Heart right ventricle (tissue), 16 donors: Measurements from ENCODE around the gene NEO1. TPM values are rescaled to one million over a fixed set of nuclear protein-coding genes. Genes with fewer than 3 reads are reported as not detected.

Experiments
- ATAC-seq, 8 donors: fragments of 200-7000 bp; cut with Tn5 transposase; one replicate each; pipeline ENCODE4 v1.9.1; 2020; ENCODE audit warnings: mild to moderate bottlenecking in 8 of 8, moderate library complexity in 8 of 8, moderate number of reproducible peaks in 1 of 8
- DNase-seq, 2 donors: peaks; one replicate each; pipeline ENCODE4 v3.0.0-alpha.2; 2020
- H3K27ac ChIP-seq, 10 donors: fragments of 200-600 bp; sonication (generic) in 2 of 10; one replicate each; pipeline versions ENCODE4 v1.5.0 to v1.8.0; 2020 to 2022; ENCODE audit warnings: mild to moderate bottlenecking in 3 of 10
- H3K27me3 ChIP-seq, 7 donors: fragments of 200-600 bp; one replicate each; pipeline ENCODE4 v1.8.0; 2021 to 2022; ENCODE audit warnings: mild to moderate bottlenecking in 2 of 7
- H3K36me3 ChIP-seq, 9 donors: fragments of 200-600 bp; sonication (generic) in 1 of 9; one replicate each; pipeline versions ENCODE4 v1.5.0 to v1.8.0; 2020 to 2022; ENCODE audit warnings: mild to moderate bottlenecking in 2 of 9
- H3K4me1 ChIP-seq, 9 donors: fragments of 200-600 bp; sonication (generic) in 1 of 9; one replicate each; pipeline versions ENCODE4 v1.5.0 to v1.8.0; 2020 to 2022; ENCODE audit warnings: mild to moderate bottlenecking in 4 of 9
- H3K4me3 ChIP-seq, 10 donors: fragments of 200-600 bp; sonication (generic) in 2 of 10; one replicate each; pipeline versions ENCODE4 v1.5.0 to v1.8.0; 2020 to 2022; ENCODE audit warnings: mild to moderate bottlenecking in 7 of 10, moderate library complexity in 2 of 10
- H3K9me3 ChIP-seq, 11 donors: fragments of 200-600 bp in 10 of 11; sonication (generic) in 2 of 11; one replicate each; pipeline versions ENCODE4 v1.5.0 to v1.8.0; 2013 to 2022; ENCODE audit warnings: mild to moderate bottlenecking in 2 of 11, control low read depth in 1 of 11, moderate library complexity in 1 of 11
- WGBS, 2 donors: extraction: QIAGEN DNeasy Blood & Tissue Kit; methylation state at CpG; one replicate each; pipeline ENCODE4 v1.1.7; 2013; ENCODE audit warnings: inconsistent platforms in 1 of 2; 5-methylcytosine and 5-hydroxymethylcytosine counted together
- intact Hi-C, 10 donors: fragments of 100-400 bp; cut with DNase I; formaldehyde crosslinking; loops; one replicate each; pipeline versions ENCODE4 v1.11.1 to v1.14.2; 2022
- polyA plus RNA-seq, 2 donors: library from polyadenylated mRNA; stranded (reverse); fragments of 200-250 nt; gene quantifications; one replicate each; pipeline ENCODE4 v1.2.3, GENCODE V29; 2013
- total RNA-seq, 10 donors: library from RNA; stranded (reverse); fragmentation: NEBNext Ultra II Directional in 3 of 10; extraction: Animal tissue kit (Norgen Biotek cat#: 25700) in 3 of 10; gene quantifications; one replicate each; pipeline versions ENCODE4 v1.2.1 to v1.2.4, GENCODE V29; 2021 to 2023
- TF ChIP-seq, protein P1 (sequence below), 9 donors: fragments of 200-600 bp; sonication (generic) in 2 of 9; IDR thresholded peaks; one replicate each; pipeline versions ENCODE4 v1.5.0 to v1.8.0; 2021 to 2022; ENCODE audit warnings: antibody characterized with exemption in 9 of 9, mild to moderate bottlenecking in 5 of 9, moderate library complexity in 1 of 9
- donor health status: Arrhythmogenic right ventricular cardiomyopathy.
- donor health status: ischemic (EF 13 %, LVEDD 7.1; RV severe dilation, severe dysfunction).
- donor health status: healthy with polysubstance abuse.
- donor health status: DM: no; HTN: yes; CAD: no.
- donor health status: DM: no; HTN: no; CAD: no.
- donor health status: ischemic (EF 25% LVEDD 6.9; RV normal size, moderate dysfunction).
- donor health status: ischemic (EF 25% LVEDD 5.7; RV mildly dilated, moderate dysfunction).
- donor health status: healthy.
- donor health status: DM: yes; HTN: yes; CAD: no.
- donor health status: Ischemic cardiomyopathy.
- donor health status: ischemic (EF 35%, LVEDD 5.7; RV mildly dilated, moderate dysfunction).
- donor health status: nonischemic (EF 11% LVEDD 7.7; RV severe dilation, severe dysfunction).
- donor health status: DM: yes; HTN: yes; CAD: no.
- donor health status: PGD.
- donor health status: ischemic (EF 29% LVEDD 5.4; RV normal size, mild dysfunction).
- donor health status: nonischemic (EF 23%, LVEDD 6.1; RV moderate dilation, normal function).

Gene NEO1
- total and polyA plus RNA-seq, 12 donors, result 3.4 to 16.9 (median 11.6) TPM

- Histone ChIP-seq H3K27me3 (peaks cover 0 to 34% (median 25%) of the 10 kb centered on the region in 7 donors), H3K27ac (no peak overlapping the region), H3K9me3 (no peaks in the 10 kb centered on the region), H3K36me3 (no peaks in the 10 kb centered on the region), H3K4me1 (no peaks in the 10 kb centered on the region), H3K4me3 (no peak overlapping the region)
- ATAC-seq (no peak), DNase-seq (no peak)
- intact Hi-C loops, result loop anchor here in 3 of 10 donors (10.0 kb wide), 2 partner anchors 227 to 387 kb away; no protein-coding TSS in a partner anchor
- WGBS, 2 donors, result 78 to 80% methylated on average over 16 of the region's 16 CpGs
- TF ChIP-seq, protein P1, sequence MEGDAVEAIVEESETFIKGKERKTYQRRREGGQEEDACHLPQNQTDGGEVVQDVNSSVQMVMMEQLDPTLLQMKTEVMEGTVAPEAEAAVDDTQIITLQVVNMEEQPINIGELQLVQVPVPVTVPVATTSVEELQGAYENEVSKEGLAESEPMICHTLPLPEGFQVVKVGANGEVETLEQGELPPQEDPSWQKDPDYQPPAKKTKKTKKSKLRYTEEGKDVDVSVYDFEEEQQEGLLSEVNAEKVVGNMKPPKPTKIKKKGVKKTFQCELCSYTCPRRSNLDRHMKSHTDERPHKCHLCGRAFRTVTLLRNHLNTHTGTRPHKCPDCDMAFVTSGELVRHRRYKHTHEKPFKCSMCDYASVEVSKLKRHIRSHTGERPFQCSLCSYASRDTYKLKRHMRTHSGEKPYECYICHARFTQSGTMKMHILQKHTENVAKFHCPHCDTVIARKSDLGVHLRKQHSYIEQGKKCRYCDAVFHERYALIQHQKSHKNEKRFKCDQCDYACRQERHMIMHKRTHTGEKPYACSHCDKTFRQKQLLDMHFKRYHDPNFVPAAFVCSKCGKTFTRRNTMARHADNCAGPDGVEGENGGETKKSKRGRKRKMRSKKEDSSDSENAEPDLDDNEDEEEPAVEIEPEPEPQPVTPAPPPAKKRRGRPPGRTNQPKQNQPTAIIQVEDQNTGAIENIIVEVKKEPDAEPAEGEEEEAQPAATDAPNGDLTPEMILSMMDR (IDR thresholded peaks at IDR 0.05), result no peak
Observed at GRCh38 chr15:73317651-73318462, 265.6 kb downstream of the NEO1 start.

DNA sequence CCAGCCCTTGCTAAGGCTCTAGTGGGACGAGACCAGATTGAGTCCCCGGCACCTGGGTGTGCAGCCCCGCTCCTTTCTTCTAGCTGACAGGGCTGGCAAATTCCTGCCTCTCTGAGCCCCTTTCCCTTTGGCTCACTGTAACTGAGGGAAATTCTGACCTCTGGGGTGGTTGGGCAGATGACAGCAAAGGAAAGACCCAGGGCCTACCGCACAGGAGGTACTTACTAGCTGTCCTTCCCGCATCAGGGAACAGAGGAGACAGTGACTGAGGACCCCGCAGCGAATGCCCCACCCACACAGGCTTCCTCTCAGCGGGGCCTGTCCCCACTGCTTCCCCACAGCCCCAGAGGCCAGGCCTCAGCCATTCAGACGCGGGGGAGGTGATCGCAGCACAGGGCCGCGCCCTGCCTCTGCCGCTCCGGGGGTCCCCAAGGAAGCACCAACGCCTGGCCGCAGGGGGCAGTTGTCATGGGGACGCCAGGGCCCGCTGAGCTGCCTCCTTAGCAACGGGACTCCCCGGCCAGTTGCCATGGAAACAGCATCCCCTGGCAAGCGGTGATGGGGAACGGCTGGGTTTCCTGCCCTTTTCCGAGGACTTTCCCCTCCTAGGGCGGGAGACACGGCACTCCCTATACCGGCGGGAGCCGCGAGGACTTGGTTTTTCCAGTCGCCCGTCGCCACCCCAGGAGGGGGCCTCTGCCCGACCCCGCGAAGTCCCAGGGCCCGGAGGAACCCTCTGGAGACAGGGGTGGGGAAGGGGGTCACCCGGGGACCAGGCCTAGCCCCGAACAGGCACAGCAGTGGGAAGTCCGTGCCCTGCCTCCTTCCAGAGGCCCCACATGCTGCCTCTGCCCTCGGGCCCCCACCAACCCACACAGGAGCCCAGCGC, 266.4 kb downstream of the NEO1 start:
- DNase-seq (no peak), ATAC-seq (peak in 2 of 8 donors; percentile 25 to 48)
- peaks cover 0 to 39% (median 25%) of the 10 kb centered on the region in 7 donors for H3K27me3 ChIP-seq
- no peaks in the 10 kb centered on the region for H3K9me3 ChIP-seq
- intact Hi-C loops, result loop anchor here in 3 of 10 donors (10.0 kb wide), 2 partner anchors 226 to 386 kb away; no protein-coding TSS in a partner anchor
- TF ChIP-seq, protein P1 (IDR thresholded peaks at IDR 0.05), result no peak
- H3K27ac ChIP-seq, result no peak overlapping the region
- no peaks in the 10 kb centered on the region for H3K4me1 ChIP-seq
- H3K36me3 ChIP-seq, result peaks cover 0 to 7% (median 0%) of the 10 kb centered on the region in 9 donors
- 15 to 19% methylated on average over 40 to 42 of the region's 42 CpGs for WGBS, 2 donors
- no peak overlapping the region for H3K4me3 ChIP-seq

DNA sequence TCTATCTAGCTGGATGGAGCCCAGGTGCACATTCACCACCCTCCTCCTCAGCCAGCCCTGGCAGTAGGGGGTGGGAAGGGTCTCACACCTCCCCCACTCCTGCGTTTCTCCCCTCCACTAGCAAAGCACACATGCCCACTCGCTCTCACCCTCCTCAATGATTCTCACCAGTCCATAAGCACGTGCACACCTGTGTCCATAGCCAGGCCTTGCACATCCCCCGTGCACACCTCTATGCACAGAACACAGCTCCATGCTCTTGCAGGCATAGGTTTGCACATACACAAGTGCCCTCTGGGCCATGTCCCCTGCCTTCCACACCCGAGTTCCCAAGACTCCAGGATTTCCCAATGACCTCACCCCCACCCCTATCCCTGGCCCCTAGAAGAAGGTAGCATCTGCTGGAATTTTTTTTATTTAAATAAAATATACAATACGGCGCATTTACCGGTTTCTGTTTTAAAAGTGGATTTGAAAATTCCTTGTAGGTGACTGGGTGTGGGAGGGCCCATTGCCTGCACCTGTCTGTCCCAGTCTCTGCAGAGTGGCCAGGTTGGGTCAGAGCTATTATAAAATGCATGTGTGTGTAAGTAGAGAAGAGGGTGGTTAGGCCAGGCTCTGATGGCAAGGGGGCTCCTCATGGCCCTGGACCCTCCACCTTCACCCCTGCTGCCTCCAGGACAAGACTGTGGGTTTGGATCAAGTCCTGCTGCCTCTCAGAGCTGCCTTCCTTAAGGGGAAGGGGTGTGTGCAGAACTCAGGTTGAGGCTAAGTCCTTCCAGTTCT, 267.4 kb downstream of the NEO1 start:
- intact Hi-C loops, result loop anchor here in 3 of 10 donors (10.0 kb wide), 2 partner anchors 225 to 385 kb away; no protein-coding TSS in a partner anchor
- Histone ChIP-seq H3K9me3 (no peaks in the 10 kb centered on the region), H3K27me3 (peaks cover 0 to 39% (median 25%) of the 10 kb centered on the region in 7 donors), H3K4me1 (no peaks in the 10 kb centered on the region), H3K4me3 (no peak overlapping the region), H3K36me3 (peaks cover 0 to 10% (median 0%) of the 10 kb centered on the region in 9 donors), H3K27ac (no peak overlapping the region)
- TF ChIP-seq, protein P1 (IDR thresholded peaks at IDR 0.05), result no peak
- ATAC-seq (peak in 2 of 8 donors; percentile 5 to 11), DNase-seq (no peak)
- 69 to 73% methylated on average over 8 of the region's 8 CpGs for WGBS, 2 donors
